Ishikawa (cell line): Measurements from ENCODE around the gene ADGRE3.

Source experiments
- CEBPB ChIP-seq: IDR thresholded peaks from 2 replicates; pipeline ENCODE4 v1.6.1; 2012
- CREB1 ChIP-seq: IDR thresholded peaks from 2 replicates; pipeline ENCODE4 v1.6.1; 2012; ENCODE audit warnings: low read depth
- EP300 ChIP-seq: IDR thresholded peaks from 2 replicates; pipeline ENCODE4 v1.6.1; 2012; ENCODE audit warnings: borderline replicate concordance
- FOXM1 ChIP-seq: IDR thresholded peaks from 2 replicates; pipeline ENCODE4 v1.6.1; 2012; ENCODE audit warnings: low read depth, borderline replicate concordance
- MAX ChIP-seq: IDR thresholded peaks from 2 replicates; pipeline ENCODE4 v1.6.1; 2012
- NFIC ChIP-seq: IDR thresholded peaks from 2 replicates; pipeline ENCODE4 v1.6.1; 2012
- RAD21 ChIP-seq: IDR thresholded peaks from 2 replicates; pipeline ENCODE4 v1.6.1; 2012; ENCODE audit warnings: low read depth
- REST ChIP-seq: IDR thresholded peaks from 2 replicates; pipeline ENCODE4 v1.6.1; 2012; ENCODE audit warnings: low read depth, mild to moderate bottlenecking
- TAF1 ChIP-seq: IDR thresholded peaks from 2 replicates; pipeline ENCODE4 v1.6.1; 2012; ENCODE audit warnings: low read depth, mild to moderate bottlenecking
- TCF12 ChIP-seq: IDR thresholded peaks from 2 replicates; pipeline ENCODE4 v1.6.1; 2012; ENCODE audit warnings: low read depth
- TEAD4 ChIP-seq: IDR thresholded peaks from 2 replicates; pipeline ENCODE4 v1.6.1; 2012
- USF1 ChIP-seq: IDR thresholded peaks from 2 replicates; pipeline ENCODE4 v1.6.1; 2012
- YY1 ChIP-seq: IDR thresholded peaks from 2 replicates; pipeline ENCODE4 v1.6.1; 2012; ENCODE audit warnings: low read depth
- ZBTB7A ChIP-seq: IDR thresholded peaks from 2 replicates; pipeline ENCODE4 v1.6.1; 2012; ENCODE audit warnings: low read depth

GRCh38 chr19:14616407-14616806 is 58.2 kb downstream of the ADGRE3 start:
- no peak for TF ChIP-seq ZBTB7A
- no peak for TF ChIP-seq RAD21
- TF ChIP-seq MAX = no peak
- TF ChIP-seq FOXM1 = no peak
- no peak for TF ChIP-seq REST
- TF ChIP-seq TAF1 = no peak
- TF ChIP-seq CEBPB = no peak
- no peak for TF ChIP-seq YY1
- TF ChIP-seq TCF12 = no peak
- TF ChIP-seq CREB1 = no peak
- TF ChIP-seq NFIC = no peak
- TF ChIP-seq TEAD4 = no peak
- TF ChIP-seq USF1 = no peak
- no peak for TF ChIP-seq EP300
